T-cell (primary cell): ENCODE data around the gene MRM2. TPM values are rescaled to one million over a fixed set of nuclear protein-coding genes. Genes with fewer than 3 reads are reported as not detected.

ENCODE experiments used
- ATAC-seq, 4 experiments: fragments of 200-7000 bp in 3 of 4; fragments of 150-1000 bp in 1 of 4; cut with Tn5 transposase; replicated peaks in 1 of 4; 1 replicate in 3 of 4; 2 replicates in 1 of 4; pipeline ENCODE4 v1.10.0; 2021; ENCODE audit warnings: moderate library complexity in 3 of 4, mild to moderate bottlenecking in 2 of 4, moderate number of reproducible peaks in 1 of 4
- CTCF ChIA-PET, 2 donors: fragments of 300-600 bp; sonication (Branson Sonifier 250); formaldehyde crosslinking; loops; one replicate each; lab custom pipeline; 2022; ENCODE audit warnings: antibody characterized with exemption in 2 of 2; lab: Charles Lee
- POLR2A ChIA-PET, 2 donors: fragments of 300-600 bp; sonication (Branson Sonifier 250); formaldehyde crosslinking; loops; one replicate each; lab custom pipeline; 2022; ENCODE audit warnings: antibody characterized with exemption in 2 of 2; lab: Charles Lee
- DNase-seq, 35 experiments: peaks; one replicate each; pipeline versions ENCODE4 v3.0.0 to v3.0.0-alpha.2; 2013 to 2023
- H3K27ac ChIP-seq: one replicate; pipeline ENCODE4 v1.5.1; 2013; ENCODE audit warnings: low read length
- H3K27me3 ChIP-seq, 2 experiments: replicated peaks in 1 of 2; 1 replicate in 1 of 2; 2 replicates in 1 of 2; pipeline versions ENCODE4 v1.6.1 to v1.7.0; 2013; ENCODE audit warnings: low read length in 1 of 2, mixed read lengths in 1 of 2; ENCODE audit not compliant: control insufficient read depth in 2 of 2, insufficient read depth in 2 of 2; ENCODE audit errors: extremely low read depth in 1 of 2
- H3K36me3 ChIP-seq, 2 donors: 1 replicate in 1 of 2; 2 replicates in 1 of 2; pipeline versions ENCODE4 v1.6.1 to v1.7.0; 2013; ENCODE audit warnings: low read length in 1 of 2; ENCODE audit not compliant: control insufficient read depth in 2 of 2, insufficient read depth in 1 of 2; ENCODE audit errors: extremely low read depth in 1 of 2
- H3K4me1 ChIP-seq, 2 experiments: 1 replicate in 1 of 2; 2 replicates in 1 of 2; pipeline versions ENCODE4 v1.6.1 to v1.7.0; 2013; ENCODE audit warnings: low read length in 2 of 2, mixed read lengths in 1 of 2; ENCODE audit not compliant: insufficient read depth in 2 of 2, control insufficient read depth in 1 of 2; ENCODE audit errors: extremely low read depth in 1 of 2
- H3K4me3 ChIP-seq, 2 donors: 1 replicate in 1 of 2; 2 replicates in 1 of 2; pipeline versions ENCODE4 v1.5.1 to v1.7.0; 2013; ENCODE audit warnings: mild to moderate bottlenecking in 2 of 2, low read length in 1 of 2, moderate library complexity in 1 of 2; ENCODE audit not compliant: control insufficient read depth in 1 of 2; ENCODE audit errors: extremely low read depth in 1 of 2
- H3K9me3 ChIP-seq: 2 replicates; pipeline ENCODE4 v1.7.0; 2013
- H3K27ac Mint-ChIP-seq, 2 donors: one replicate each; pipeline ENCODE4 v1.8.0; 2020 to 2021; ENCODE audit warnings: mild to moderate bottlenecking in 2 of 2, mixed read lengths in 2 of 2
- H3K27me3 Mint-ChIP-seq, 2 donors: one replicate each; pipeline ENCODE4 v1.8.0; 2021 to 2022; ENCODE audit warnings: mixed read lengths in 2 of 2
- H3K36me3 Mint-ChIP-seq: one replicate; pipeline ENCODE4 v1.8.0; 2021; ENCODE audit warnings: mixed read lengths
- H3K4me1 Mint-ChIP-seq, 3 donors: one replicate each; pipeline ENCODE4 v1.8.0; 2020 to 2022; ENCODE audit warnings: mixed read lengths in 3 of 3, mild to moderate bottlenecking in 1 of 3
- H3K4me3 Mint-ChIP-seq, 3 donors: one replicate each; pipeline ENCODE4 v1.8.0; 2020 to 2022; ENCODE audit warnings: mild to moderate bottlenecking in 3 of 3, mixed read lengths in 3 of 3, moderate library complexity in 3 of 3
- H3K9me3 Mint-ChIP-seq, 3 donors: one replicate each; pipeline ENCODE4 v1.8.0; 2020 to 2022; ENCODE audit warnings: mixed read lengths in 3 of 3
- WGBS: methylation state at CpG from one replicate; pipeline ENCODE4 v1.1.5; 2013; ENCODE audit warnings: missing lambda C conversion rate; ENCODE audit not compliant: insufficient coverage; 5-methylcytosine and 5-hydroxymethylcytosine counted together
- total RNA-seq, 35 experiments: library from RNA in 6 of 35; stranded (reverse) in 6 of 35; fragments of 120-200 nt in 1 of 35; gene quantifications; one replicate each; pipeline versions ENCODE4 v1.2.1 to v1.2.4 and lab custom pipeline; 2013 to 2026

The MRM2 gene
- total RNA-seq, 5 donors from 2014 or later (not counting 1 experiment from before 2014, with no cell fraction given) = 6.5 to 20.0 (median 17.9) TPM

DNA sequence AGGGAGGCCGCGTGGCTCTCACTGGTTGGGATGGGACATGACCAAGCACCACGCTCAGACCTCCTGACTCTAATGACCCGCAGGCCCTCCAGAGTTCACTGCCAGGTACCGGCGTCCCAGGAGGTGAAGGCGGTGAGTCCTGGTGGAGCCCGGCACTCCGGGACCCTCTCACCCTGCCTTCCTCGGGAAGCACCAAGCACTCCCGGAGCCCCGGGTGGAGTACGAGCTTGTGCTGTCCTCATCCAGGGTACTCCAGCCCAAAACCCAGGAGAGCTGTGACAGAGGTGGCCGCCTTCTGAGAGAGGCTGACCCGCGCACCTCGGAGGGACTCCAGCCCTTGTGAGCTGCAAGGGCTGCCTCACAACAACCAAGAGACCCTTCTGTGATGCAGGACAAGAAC lies 18.7 kb downstream of the MRM2 start:
- Histone ChIP-seq H3K27me3 (no peaks in the 10 kb centered on the region), H3K27ac (no peak overlapping the region), H3K9me3 (no peaks in the 10 kb centered on the region), H3K4me1 (no peaks in the 10 kb centered on the region), H3K36me3 (peaks cover 20 to 59% of the 10 kb centered on the region in 2 donors), H3K4me3 (no peak overlapping the region)
- Mint-ChIP-seq H3K27ac (no peak overlapping the region), H3K4me1 (peaks cover 3 to 10% (median 4%) of the 10 kb centered on the region in 3 donors), H3K36me3 (peaks cover 36% of the 10 kb centered on the region), H3K4me3 (no peak overlapping the region), H3K9me3 (no peaks in the 10 kb centered on the region), H3K27me3 (no peaks in the 10 kb centered on the region)
- WGBS = 94% methylated on average over 14 of the region's 17 CpGs
- DNase-seq = no peak
- ATAC-seq = no peak
- CTCF ChIA-PET = no interaction called here
- POLR2A ChIA-PET = no interaction called here

DNA sequence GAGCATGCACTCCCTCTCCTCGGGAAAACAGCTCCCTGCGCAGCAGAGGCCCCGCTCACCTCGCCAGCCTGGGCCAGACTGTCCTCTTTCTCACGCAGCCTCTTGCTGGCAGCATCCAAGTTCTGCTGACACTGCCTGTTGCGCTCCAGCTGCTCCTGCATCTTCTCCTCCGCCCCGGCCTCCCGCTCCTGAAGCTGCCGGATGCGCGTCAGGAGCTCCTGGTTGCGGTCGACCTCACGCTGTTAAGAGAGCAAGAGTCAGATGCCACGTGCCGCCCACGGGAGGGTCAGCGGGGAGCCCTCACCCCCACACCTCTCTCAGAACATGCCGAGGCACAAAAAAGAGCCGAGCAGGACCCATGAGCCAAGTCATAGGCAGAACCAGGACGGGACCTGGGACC lies 19.5 kb downstream of the MRM2 start:
- H3K27me3 ChIP-seq = no peaks in the 10 kb centered on the region
- ATAC-seq (no peak), DNase-seq (no peak)
- H3K4me3 Mint-ChIP-seq = no peak overlapping the region
- H3K9me3 ChIP-seq = no peaks in the 10 kb centered on the region
- no peak overlapping the region for H3K4me3 ChIP-seq
- 98% methylated on average over 22 of the region's 22 CpGs for WGBS
- H3K36me3 Mint-ChIP-seq = peaks cover 36% of the 10 kb centered on the region
- CTCF ChIA-PET = no interaction called here
- no peaks in the 10 kb centered on the region for H3K27me3 Mint-ChIP-seq
- H3K4me1 ChIP-seq = no peaks in the 10 kb centered on the region
- H3K9me3 Mint-ChIP-seq = no peaks in the 10 kb centered on the region
- no peak overlapping the region for H3K27ac Mint-ChIP-seq
- H3K36me3 ChIP-seq = peaks cover 26 to 58% of the 10 kb centered on the region in 2 donors
- no peak overlapping the region for H3K27ac ChIP-seq
- peaks cover 2 to 10% (median 4%) of the 10 kb centered on the region in 3 donors for H3K4me1 Mint-ChIP-seq
- POLR2A ChIA-PET = interaction anchor here in 1 of 2 donors (0.6 kb wide), 1 partner anchor 387 kb away, joined by 8 read pairs; no protein-coding TSS in a partner anchor

DNA sequence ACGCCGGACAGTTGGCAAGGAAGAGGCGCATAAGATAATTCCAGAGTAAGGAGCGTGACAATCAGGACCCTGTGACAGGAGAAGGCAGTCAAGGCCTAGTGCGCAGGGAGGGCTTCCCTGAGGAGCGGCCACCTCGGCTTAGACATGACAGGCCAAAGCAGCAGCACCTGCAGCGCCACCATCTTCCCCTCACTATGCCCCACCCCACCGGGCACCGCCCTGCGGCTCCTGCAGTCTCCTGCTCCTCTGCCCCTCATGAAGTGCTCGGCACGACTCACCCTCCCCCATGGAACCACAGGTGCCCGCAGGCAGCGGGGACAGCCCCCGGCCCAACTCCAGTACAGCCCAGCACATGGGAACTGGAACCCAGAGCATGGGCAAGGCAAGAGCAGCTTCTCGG lies 21.1 kb downstream of the MRM2 start:
- CTCF ChIA-PET = no interaction called here
- no peak for DNase-seq
- ATAC-seq = no peak
- peaks cover under 1 to 11% (median 2%) of the 10 kb centered on the region in 3 donors for H3K4me1 Mint-ChIP-seq
- no peaks in the 10 kb centered on the region for H3K9me3 Mint-ChIP-seq
- Histone ChIP-seq H3K27ac (no peak overlapping the region), H3K4me3 (no peak overlapping the region), H3K9me3 (no peaks in the 10 kb centered on the region), H3K36me3 (peaks cover 29 to 67% of the 10 kb centered on the region in 2 donors), H3K27me3 (no peaks in the 10 kb centered on the region), H3K4me1 (no peaks in the 10 kb centered on the region)
- 97% methylated on average over 17 of the region's 17 CpGs for WGBS
- H3K27ac Mint-ChIP-seq = no peak overlapping the region
- H3K27me3 Mint-ChIP-seq = no peaks in the 10 kb centered on the region
- H3K4me3 Mint-ChIP-seq = no peak overlapping the region
- H3K36me3 Mint-ChIP-seq = peaks cover 45% of the 10 kb centered on the region
- POLR2A ChIA-PET = no interaction called here

DNA sequence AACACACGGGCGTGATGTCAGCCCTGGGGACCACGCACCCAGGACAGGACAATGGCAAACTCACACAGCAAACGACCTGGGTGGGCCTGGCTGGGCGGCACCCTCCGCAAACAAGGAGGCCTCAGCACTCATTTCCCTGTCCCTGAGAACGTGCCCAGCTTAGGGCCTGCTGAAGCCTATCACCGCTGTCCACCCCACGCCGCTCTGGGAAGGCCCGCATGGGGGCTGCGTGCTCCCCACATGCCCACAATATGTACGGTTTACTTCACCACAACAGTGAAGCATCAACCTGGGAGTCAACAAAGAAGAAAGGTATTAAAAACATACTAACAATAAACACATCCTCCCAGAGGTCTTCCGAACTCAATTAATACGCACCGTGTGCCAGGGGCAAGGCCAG lies 21.5 kb downstream of the MRM2 start:
- Mint-ChIP-seq H3K36me3 (peaks cover 45% of the 10 kb centered on the region), H3K27me3 (no peaks in the 10 kb centered on the region), H3K27ac (no peak overlapping the region), H3K4me3 (no peak overlapping the region), H3K9me3 (no peaks in the 10 kb centered on the region), H3K4me1 (peaks cover 0 to 16% (median 5%) of the 10 kb centered on the region in 3 donors)
- ChIA-PET CTCF (no interaction called here), POLR2A (no interaction called here)
- Histone ChIP-seq H3K4me1 (no peaks in the 10 kb centered on the region), H3K36me3 (peaks cover 25 to 67% of the 10 kb centered on the region in 2 donors), H3K4me3 (no peak overlapping the region), H3K27me3 (no peaks in the 10 kb centered on the region), H3K27ac (no peak overlapping the region), H3K9me3 (no peaks in the 10 kb centered on the region)
- no peak for DNase-seq
- 95% methylated on average over 16 of the region's 16 CpGs for WGBS
- no peak for ATAC-seq

DNA sequence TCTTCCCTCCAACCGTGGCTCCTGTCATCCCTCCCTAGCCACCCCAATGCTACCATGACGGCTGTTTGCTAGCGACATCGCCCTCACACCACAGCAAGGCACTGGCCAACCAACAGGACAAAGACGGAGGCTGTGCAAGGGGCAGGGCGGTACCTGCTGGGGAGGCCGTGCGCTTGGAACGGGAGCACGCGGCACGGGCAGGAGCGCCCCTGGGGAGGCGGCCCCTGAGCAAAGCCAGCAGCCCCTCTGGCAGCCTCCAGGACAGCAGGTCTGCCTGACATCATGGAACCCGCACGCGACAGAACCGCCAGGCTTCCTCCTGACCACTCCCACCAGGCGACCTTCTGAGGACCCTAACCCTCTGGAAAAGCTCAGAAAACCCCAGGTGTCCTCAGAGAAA lies 22.0 kb downstream of the MRM2 start:
- H3K4me3 ChIP-seq = no peak overlapping the region
- 94% methylated on average over 15 of the region's 19 CpGs for WGBS
- H3K36me3 ChIP-seq = peaks cover 22 to 63% of the 10 kb centered on the region in 2 donors
- POLR2A ChIA-PET = no interaction called here
- CTCF ChIA-PET = no interaction called here
- no peak for ATAC-seq
- DNase-seq = no peak
- Mint-ChIP-seq H3K36me3 (peaks cover 45% of the 10 kb centered on the region), H3K4me3 (no peak overlapping the region), H3K4me1 (peaks cover 0 to 16% (median 6%) of the 10 kb centered on the region in 3 donors), H3K27me3 (no peaks in the 10 kb centered on the region), H3K27ac (no peak overlapping the region), H3K9me3 (no peaks in the 10 kb centered on the region)
- H3K4me1 ChIP-seq = peaks cover 0 to under 1% of the 10 kb centered on the region in 2 experiments
- H3K27me3 ChIP-seq = no peaks in the 10 kb centered on the region
- no peak overlapping the region for H3K27ac ChIP-seq
- no peaks in the 10 kb centered on the region for H3K9me3 ChIP-seq

DNA sequence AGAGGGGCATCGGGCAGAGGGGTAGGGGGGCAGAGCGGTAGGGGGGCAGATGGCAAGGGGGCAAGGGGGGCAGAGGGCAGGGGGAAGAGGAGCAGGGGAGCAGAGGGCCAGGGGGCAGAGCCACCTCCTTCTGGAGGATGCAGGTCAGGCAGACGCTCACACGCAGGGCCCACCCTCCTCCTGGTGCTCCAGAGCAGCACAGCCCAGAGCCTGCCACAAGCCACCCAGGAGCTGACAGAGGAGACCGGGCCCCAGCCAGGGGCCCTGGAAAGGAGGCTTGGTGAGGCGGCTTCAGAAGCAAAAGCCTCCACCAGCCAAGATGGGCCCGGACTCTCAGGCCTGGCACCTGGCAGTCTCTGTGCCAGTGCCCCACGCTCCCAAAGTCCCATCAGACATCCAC lies 22.4 kb downstream of the MRM2 start:
- no peak overlapping the region for H3K27ac Mint-ChIP-seq

DNA sequence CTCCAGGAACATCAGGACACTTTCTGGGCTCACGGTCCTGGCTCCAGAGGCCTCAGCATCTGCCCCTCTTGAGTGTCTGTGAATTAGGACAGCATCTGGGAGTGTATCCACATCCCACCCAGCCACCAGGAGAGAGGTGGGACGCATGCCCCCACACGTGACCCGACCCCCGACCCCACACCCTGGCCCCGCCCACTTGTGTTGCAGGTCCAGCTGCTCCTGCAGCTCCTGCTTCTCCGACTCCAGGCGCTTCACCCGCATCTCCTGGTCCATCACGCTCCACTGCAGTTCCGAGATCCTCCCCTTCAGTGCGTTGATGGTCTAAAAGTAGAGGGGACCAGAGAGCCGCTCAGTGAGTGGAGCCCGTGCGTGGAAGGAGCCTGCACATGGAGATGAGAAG lies 22.9 kb downstream of the MRM2 start:
- 96% methylated on average over 10 of the region's 15 CpGs for WGBS
- peaks cover 26 to 57% of the 10 kb centered on the region in 2 donors for H3K36me3 ChIP-seq
- Mint-ChIP-seq H3K36me3 (peaks cover 47% of the 10 kb centered on the region), H3K4me3 (no peak overlapping the region), H3K27ac (no peak overlapping the region), H3K9me3 (no peaks in the 10 kb centered on the region), H3K4me1 (peaks cover 0 to 13% (median 9%) of the 10 kb centered on the region in 3 donors), H3K27me3 (no peaks in the 10 kb centered on the region)
- no peak overlapping the region for H3K27ac ChIP-seq
- ATAC-seq (no peak), DNase-seq (no peak)
- H3K4me1 ChIP-seq = peaks cover 0 to 8% of the 10 kb centered on the region in 2 experiments
- no peaks in the 10 kb centered on the region for H3K27me3 ChIP-seq
- H3K9me3 ChIP-seq = no peaks in the 10 kb centered on the region
- ChIA-PET CTCF (no interaction called here), POLR2A (no interaction called here)
- no peak overlapping the region for H3K4me3 ChIP-seq

More for the DNA sequence above, 22.4 kb downstream of the MRM2 start:
- ATAC-seq (no peak), DNase-seq (no peak)
- no peaks in the 10 kb centered on the region for H3K27me3 ChIP-seq
- POLR2A ChIA-PET = no interaction called here
- no peak overlapping the region for H3K4me3 ChIP-seq
- no peak overlapping the region for H3K4me3 Mint-ChIP-seq
- CTCF ChIA-PET = no interaction called here
- no peaks in the 10 kb centered on the region for H3K9me3 ChIP-seq
- no peaks in the 10 kb centered on the region for H3K27me3 Mint-ChIP-seq
- H3K9me3 Mint-ChIP-seq = no peaks in the 10 kb centered on the region
- H3K36me3 Mint-ChIP-seq = peaks cover 48% of the 10 kb centered on the region
- peaks cover 0 to 16% (median 8%) of the 10 kb centered on the region in 3 donors for H3K4me1 Mint-ChIP-seq
- H3K36me3 ChIP-seq = peaks cover 26 to 61% of the 10 kb centered on the region in 2 donors
- no peak overlapping the region for H3K27ac ChIP-seq
- 94% methylated on average over 3 of the region's 8 CpGs for WGBS
- H3K4me1 ChIP-seq = peaks cover 0 to 5% of the 10 kb centered on the region in 2 experiments
